GM18498 (cell line): ENCODE data around the gene ZNF618.

Experiments
- ATAC-seq: cut with Tn5 transposase; IDR thresholded peaks from one replicate; pipeline ENCODE4 v1.9.1; 2021; ENCODE audit warnings: mild to moderate bottlenecking, moderate library complexity; ENCODE audit not compliant: unreplicated experiment

ZNF618 gene

GRCh38 chr9:113998525-113999255, 122.6 kb downstream of the ZNF618 start:
- no peak for ATAC-seq

- ATAC-seq, result no peak
Observed at GRCh38 chr9:113999256-114000062, 123.3 kb downstream of the ZNF618 start.

GRCh38 chr9:114000063-114000454, 124.0 kb downstream of the ZNF618 start:
- no peak for ATAC-seq

GRCh38 chr9:114000671-114001409, 124.7 kb downstream of the ZNF618 start:
- ATAC-seq, result no peak

GRCh38 chr9:114001410-114001685, 125.2 kb downstream of the ZNF618 start:
- no peak for ATAC-seq

GRCh38 chr9:114001794-114002261, 125.7 kb downstream of the ZNF618 start:
- no peak for ATAC-seq

GRCh38 chr9:114002271-114002985, 126.3 kb downstream of the ZNF618 start:
- no peak for ATAC-seq

GRCh38 chr9:114002986-114003350, 126.9 kb downstream of the ZNF618 start:
- no peak for ATAC-seq

GRCh38 chr9:114003351-114003750, 127.2 kb downstream of the ZNF618 start:
- ATAC-seq, result no peak

- no peak for ATAC-seq
Observed at GRCh38 chr9:114003758-114004157, 127.6 kb downstream of the ZNF618 start.

- no peak for ATAC-seq
Observed at GRCh38 chr9:114004221-114004716, 128.2 kb downstream of the ZNF618 start.

- no peak for ATAC-seq
Observed at GRCh38 chr9:114005371-114006154, 129.5 kb downstream of the ZNF618 start.

GRCh38 chr9:114006155-114006550, 130.0 kb downstream of the ZNF618 start:
- no peak for ATAC-seq

GRCh38 chr9:114006931-114007691, 131.0 kb downstream of the ZNF618 start:
- no peak for ATAC-seq

- ATAC-seq, result no peak
Observed at GRCh38 chr9:114007991-114008666, 132.0 kb downstream of the ZNF618 start.

- ATAC-seq, result no peak
Observed at GRCh38 chr9:114008667-114009410, 132.7 kb downstream of the ZNF618 start.

GRCh38 chr9:114011313-114011712, 135.2 kb downstream of the ZNF618 start:
- no peak for ATAC-seq

GRCh38 chr9:114012126-114012525, 136.0 kb downstream of the ZNF618 start:
- ATAC-seq, result no peak
